ENCODE data around the gene OR3A2.
"Not testable (repeated sequence)": the region's sequence is repeated elsewhere in the genome, so short reads cannot be mapped to it uniquely, and the experiment has no call there.

Gene OR3A2

GRCh38 chr17:3241044-3241443, 145.1 kb downstream of the OR3A2 start:
- not testable (repeated sequence) for H3K4me3 ChIP-seq (ENCODE audit: low read length); H3K27me3 ChIP-seq (ENCODE audit: control insufficient read depth, insufficient read depth, low read length); DNase-seq (ENCODE audit: low read depth, low spot score); H3K4me1 ChIP-seq (ENCODE audit: control insufficient read depth, insufficient read depth, low read length); H3K27ac ChIP-seq (ENCODE audit: low read length); H3K36me3 ChIP-seq (ENCODE audit: control insufficient read depth, insufficient read depth, low read length); H3K9me3 ChIP-seq (ENCODE audit: control insufficient read depth, insufficient read depth, low read length)
- no CpG with 5 or more reads among the region's 1 CpG for WGBS (ENCODE audit: insufficient coverage, insufficient read length)

- H3K36me3 ChIP-seq (ENCODE audit: control insufficient read depth, insufficient read depth, low read length); H3K9me3 ChIP-seq (ENCODE audit: control insufficient read depth, insufficient read depth, low read length); H3K4me1 ChIP-seq (ENCODE audit: control insufficient read depth, insufficient read depth, low read length); H3K4me3 ChIP-seq (ENCODE audit: low read length); H3K27ac ChIP-seq (ENCODE audit: low read length); H3K27me3 ChIP-seq (ENCODE audit: control insufficient read depth, insufficient read depth, low read length); DNase-seq (ENCODE audit: low read depth, low spot score): not testable (repeated sequence)
- no CpG with 5 or more reads among the region's 2 CpGs for WGBS (ENCODE audit: insufficient coverage, insufficient read length)
Observed at GRCh38 chr17:3238685-3239084, 147.4 kb downstream of the OR3A2 start.

GRCh38 chr17:3232300-3232699, 153.8 kb downstream of the OR3A2 start:
- H3K36me3 ChIP-seq (ENCODE audit: control insufficient read depth, insufficient read depth, low read length); H3K9me3 ChIP-seq (ENCODE audit: control insufficient read depth, insufficient read depth, low read length); H3K4me1 ChIP-seq (ENCODE audit: control insufficient read depth, insufficient read depth, low read length); DNase-seq (ENCODE audit: low read depth, low spot score); H3K27ac ChIP-seq (ENCODE audit: low read length); H3K4me3 ChIP-seq (ENCODE audit: low read length); H3K27me3 ChIP-seq (ENCODE audit: control insufficient read depth, insufficient read depth, low read length): not testable (repeated sequence)
- WGBS (ENCODE audit: insufficient coverage, insufficient read length): no CpG with 5 or more reads among the region's 8 CpGs
